Measurements from ENCODE around the gene KDM3A. TPM values are rescaled to one million over a fixed set of nuclear protein-coding genes. Genes with fewer than 3 reads are reported as not detected.

Gene KDM3A
- total and polyA plus RNA-seq, 8 donors: 15.4 to 35.4 (median 25.3) TPM

GRCh38 chr2:86470890-86471289, 29.7 kb downstream of the KDM3A start:
- peaks cover 0 to 46% (median 12%) of the 10 kb centered on the region in 3 donors for H3K36me3 ChIP-seq
- intact Hi-C loops (cut with DNase I): no loop called here
- H3K27me3 ChIP-seq: no peaks in the 10 kb centered on the region
- TF ChIP-seq CTCF (IDR thresholded peaks at IDR 0.05): no peak
- ATAC-seq (peak in 2 of 4 donors; percentile 65 to 68), DNase-seq (peak in 1 of 6 donors; percentile 32), FAIRE-seq (no peak)
- no peaks in the 10 kb centered on the region for H3K9me3 ChIP-seq
- 13 to 24% methylated on average over 1 of the region's 1 CpG for WGBS, 2 donors
- no peak overlapping the region for H3K4me3 ChIP-seq
- H3K4me1 ChIP-seq: peaks cover 5 to 37% (median 26%) of the 10 kb centered on the region in 3 donors
- no peak overlapping the region for H3K27ac ChIP-seq

GRCh38 chr2:86471637-86472036, 30.5 kb downstream of the KDM3A start:
- FAIRE-seq (no peak), ATAC-seq (no peak), DNase-seq (no peak)
- H3K4me3 ChIP-seq: no peak overlapping the region
- TF ChIP-seq CTCF (IDR thresholded peaks at IDR 0.05): no peak
- 88 to 89% methylated on average over 6 of the region's 6 CpGs for WGBS, 2 donors
- intact Hi-C loops (cut with DNase I): no loop called here
- H3K27ac ChIP-seq: no peak overlapping the region
- H3K36me3 ChIP-seq: peaks cover 0 to 38% (median 9%) of the 10 kb centered on the region in 3 donors
- peaks cover 10 to 41% (median 25%) of the 10 kb centered on the region in 3 donors for H3K4me1 ChIP-seq
- H3K9me3 ChIP-seq: no peaks in the 10 kb centered on the region
- no peaks in the 10 kb centered on the region for H3K27me3 ChIP-seq

GRCh38 chr2:86476092-86476491, 34.9 kb downstream of the KDM3A start:
- intact Hi-C loops (cut with DNase I): no loop called here
- Histone ChIP-seq H3K27me3 (no peaks in the 10 kb centered on the region), H3K9me3 (no peaks in the 10 kb centered on the region), H3K27ac (no peak overlapping the region), H3K4me1 (peaks cover 2 to 16% (median 11%) of the 10 kb centered on the region in 3 donors), H3K36me3 (peaks cover 0 to 42% (median 8%) of the 10 kb centered on the region in 3 donors), H3K4me3 (no peak overlapping the region)
- no peak for FAIRE-seq
- no peak for TF ChIP-seq CTCF (IDR thresholded peaks at IDR 0.05)
- no peak for DNase-seq
- ATAC-seq: no peak

- no peak for FAIRE-seq
These were observed 35.7 kb downstream of the KDM3A start for GRCh38 chr2:86476918-86477317.

More at GRCh38 chr2:86476918-86477317, 35.7 kb downstream of the KDM3A start:
- H3K36me3 ChIP-seq: peaks cover 0 to 46% (median 12%) of the 10 kb centered on the region in 3 donors
- peak in 2 of 6 donors; percentile 16 to 31 for DNase-seq
- TF ChIP-seq CTCF (IDR thresholded peaks at IDR 0.05): no peak
- no peaks in the 10 kb centered on the region for H3K9me3 ChIP-seq
- peak; percentile 52 to 69 (median 66) for ATAC-seq
- no peaks in the 10 kb centered on the region for H3K27me3 ChIP-seq
- H3K27ac ChIP-seq: peak overlapping the region in 1 of 4 donors; percentile 13
- H3K4me3 ChIP-seq: no peak overlapping the region
- 15 to 24% methylated on average over 3 of the region's 3 CpGs for WGBS, 2 donors
- H3K4me1 ChIP-seq: peaks cover 11 to 16% (median 11%) of the 10 kb centered on the region in 3 donors
- intact Hi-C loops (cut with DNase I): no loop called here
